NCI-H526 treated with DMSO at 0.1 percent for 48 hours (cell line): Measurements from ENCODE around the gene PLPP7.
"Not testable (repeated sequence)": the region's sequence is repeated elsewhere in the genome, so short reads cannot be mapped to it uniquely, and the experiment has no call there.

Experiments used
- DNase-seq: peaks from one replicate; lab custom pipeline; 2025; lab: John Stamatoyannopoulos, UW

Gene PLPP7

GRCh38 chr9:131289301-131290035, at the start of gene PLPP7:
TSS of gene PLPP7 (plus strand) at chr9:131289723. CDS start at chr9:131289998, 275 bp downstream.
- DNase-seq, result no peak

DNA sequence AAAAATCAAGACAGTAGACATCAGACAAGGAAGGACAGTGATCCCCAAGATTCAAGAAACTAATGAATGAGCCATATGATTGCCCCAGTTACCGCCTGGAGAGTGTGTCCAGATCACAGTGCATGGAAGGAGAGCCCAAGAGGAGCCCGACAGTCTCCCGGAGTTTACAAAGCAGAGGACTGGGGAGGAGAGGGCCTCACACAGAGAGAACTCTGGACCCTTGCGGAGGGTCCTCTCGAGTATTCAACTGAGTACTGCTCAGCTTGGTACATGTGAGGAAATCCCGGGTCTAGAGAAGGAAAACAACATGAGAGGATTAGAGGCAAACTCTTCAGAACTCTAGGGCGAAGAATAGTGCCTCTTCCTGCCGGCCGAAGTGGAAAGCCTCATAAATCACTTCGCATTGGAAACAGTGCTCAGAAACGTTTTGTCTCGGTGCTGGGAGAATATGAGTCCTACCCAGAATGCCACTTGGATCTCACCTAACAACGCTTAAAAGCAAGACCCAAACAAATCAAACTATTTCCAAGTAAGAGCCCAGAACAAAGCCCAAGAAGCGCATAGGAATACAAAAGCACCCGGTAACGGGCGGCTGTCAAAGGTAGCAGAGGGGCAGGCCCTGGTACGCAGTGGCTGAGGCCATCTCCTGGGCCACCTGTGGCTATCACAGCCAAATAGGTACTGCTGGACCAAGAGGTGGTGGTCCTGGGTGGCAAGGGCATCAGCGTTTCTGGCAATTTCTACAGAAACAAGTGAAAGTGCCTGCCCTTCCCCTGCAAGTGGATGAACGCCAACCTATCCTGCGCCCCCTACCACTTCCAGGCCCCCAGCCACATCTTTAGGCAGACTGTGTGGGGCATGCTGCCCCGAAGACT, 49.2 kb upstream of the PLPP7 start:
- DNase-seq, result no peak

GRCh38 chr9:131244331-131244730, 45.2 kb upstream of the PLPP7 start:
- not testable (repeated sequence) for DNase-seq

DNA sequence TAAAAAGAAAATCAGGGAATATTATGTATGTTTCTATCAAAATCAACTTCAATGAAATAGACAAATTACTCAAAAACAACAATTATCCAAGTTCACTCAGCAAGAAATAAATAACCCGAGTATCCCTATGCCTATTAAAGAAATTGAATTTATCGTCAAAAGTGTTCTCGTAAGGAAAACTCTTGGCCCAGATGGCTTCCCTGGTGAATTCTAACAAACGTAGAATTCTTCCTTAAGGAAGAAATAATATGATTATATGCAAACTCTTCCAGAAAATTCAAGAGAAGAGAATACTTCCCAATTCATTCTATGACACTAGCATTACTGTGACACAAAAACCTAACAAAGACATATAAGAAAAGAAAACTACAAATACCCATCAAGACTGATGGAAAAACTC, 42.9 kb upstream of the PLPP7 start:
- no peak for DNase-seq

GRCh38 chr9:131252120-131252519, 37.4 kb upstream of the PLPP7 start:
- DNase-seq, result no peak

DNA sequence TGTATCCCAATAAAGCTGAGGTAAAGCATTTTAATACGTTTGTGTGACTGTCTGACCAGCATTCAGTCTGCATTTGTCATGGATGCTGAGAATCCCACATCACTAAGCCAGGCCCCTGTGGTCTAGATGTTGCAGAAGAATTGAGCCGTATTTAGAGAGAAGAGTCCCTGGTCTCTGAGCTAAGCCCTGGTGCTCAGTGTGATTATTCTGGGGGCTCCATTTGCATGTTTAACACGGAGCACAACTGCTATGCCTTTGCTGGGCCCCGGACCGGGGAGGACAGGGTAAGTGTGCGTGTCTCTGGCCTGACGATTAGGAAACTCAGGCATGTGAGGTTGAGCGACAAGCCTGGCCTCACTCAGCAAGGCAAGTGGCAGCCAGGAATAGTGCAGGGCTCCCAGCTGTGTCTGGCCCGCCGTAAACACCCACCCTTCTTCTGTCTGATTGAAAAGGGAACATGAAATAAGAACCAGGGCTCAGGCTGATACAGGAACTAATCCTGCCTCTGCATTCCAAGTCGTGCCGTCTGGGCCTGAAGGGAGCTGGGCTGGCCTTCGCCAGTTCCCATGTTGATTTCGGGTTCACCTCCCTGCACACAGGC, 35.5 kb upstream of the PLPP7 start:
- no peak for DNase-seq

DNA sequence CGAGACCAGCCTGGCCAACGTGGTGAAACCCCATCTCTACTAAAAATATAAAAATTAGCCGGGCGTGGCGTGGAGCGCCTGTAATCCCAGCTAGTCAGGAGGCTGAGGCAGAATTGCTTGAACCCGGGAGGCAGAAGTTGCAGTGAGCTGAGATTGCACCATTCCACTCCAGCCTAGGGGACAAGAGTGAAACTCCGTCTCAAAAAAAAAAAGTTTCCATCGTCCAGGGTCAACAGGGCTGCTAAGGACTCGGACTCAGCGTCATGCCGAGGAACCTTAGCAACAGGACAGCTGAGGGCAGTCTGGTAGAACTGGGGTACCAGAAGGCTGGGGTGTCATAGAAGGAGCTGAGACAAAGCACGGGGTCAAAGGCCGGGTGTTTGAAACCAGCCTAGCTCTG, 34.9 kb upstream of the PLPP7 start:
- DNase-seq, result no peak

- no peak for DNase-seq
Observed at GRCh38 chr9:131255676-131256197, 33.8 kb upstream of the PLPP7 start.

DNA sequence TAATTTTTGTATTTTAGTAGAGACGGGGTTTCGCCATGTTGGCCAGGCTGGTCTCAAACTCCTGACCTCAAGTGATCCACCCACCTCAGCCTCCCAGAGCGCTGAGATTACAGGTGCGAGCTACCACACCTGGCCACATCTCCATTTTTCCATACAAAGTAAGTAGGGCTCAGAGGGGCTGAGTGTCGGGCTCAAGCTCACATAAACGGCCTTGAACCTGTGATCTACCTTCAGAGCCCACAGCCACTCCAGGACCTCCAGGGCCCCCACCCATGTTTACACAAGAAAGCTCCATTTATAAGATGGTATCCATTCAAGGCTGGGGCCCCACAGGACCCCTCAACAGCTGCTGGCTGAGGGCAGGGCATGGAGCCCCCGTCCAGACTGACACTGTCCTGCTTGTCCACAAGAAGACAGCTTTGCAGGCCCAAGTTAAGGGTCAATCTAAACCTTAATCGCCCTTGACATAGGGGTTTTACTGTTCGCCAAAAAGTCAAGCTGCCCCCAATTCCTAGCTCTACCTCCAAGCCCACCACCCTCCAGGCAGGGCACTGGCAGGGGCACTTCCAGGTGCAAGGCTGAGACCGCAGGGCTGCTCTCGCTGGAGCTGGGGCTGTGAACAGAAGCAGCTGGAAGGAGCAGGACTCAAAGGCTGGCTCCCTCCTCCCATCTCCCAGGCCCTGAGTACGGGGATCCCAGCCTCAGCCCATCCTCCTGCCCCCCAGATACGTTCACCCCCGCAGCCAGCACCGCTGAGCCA, 32.1 kb upstream of the PLPP7 start:
- DNase-seq, result no peak

- DNase-seq, result no peak
Observed at GRCh38 chr9:131258186-131258585, 31.3 kb upstream of the PLPP7 start.

GRCh38 chr9:131258698-131259431, 30.7 kb upstream of the PLPP7 start:
- no peak for DNase-seq

DNA sequence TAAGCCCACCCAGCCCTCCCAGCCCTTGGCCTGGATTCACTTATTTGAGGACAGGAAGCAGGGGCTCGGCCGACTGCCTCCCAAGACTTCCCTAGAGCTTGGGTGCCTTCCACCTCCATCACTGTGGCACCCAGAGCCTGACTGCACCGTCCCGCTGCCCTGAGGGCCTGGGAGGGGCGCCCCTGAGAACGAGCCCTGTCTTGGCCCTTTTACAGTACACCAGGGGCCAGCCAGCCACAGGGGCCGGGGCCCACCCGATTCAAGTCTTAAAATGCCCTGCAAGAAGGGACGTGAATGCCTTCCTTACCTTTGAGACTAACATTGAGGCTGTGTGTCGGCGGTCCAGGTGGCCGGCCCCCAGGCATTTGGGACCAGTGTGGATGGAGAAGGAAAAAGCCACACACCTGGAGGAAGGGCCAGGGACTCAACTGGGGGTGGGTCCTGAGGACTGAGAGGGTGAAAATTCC, 30.1 kb upstream of the PLPP7 start:
- no peak for DNase-seq

GRCh38 chr9:131259916-131260597, 29.5 kb upstream of the PLPP7 start:
- no peak for DNase-seq

GRCh38 chr9:131260751-131261452, 28.6 kb upstream of the PLPP7 start:
- DNase-seq, result no peak

GRCh38 chr9:131262327-131263032, 27.0 kb upstream of the PLPP7 start:
- no peak for DNase-seq

DNA sequence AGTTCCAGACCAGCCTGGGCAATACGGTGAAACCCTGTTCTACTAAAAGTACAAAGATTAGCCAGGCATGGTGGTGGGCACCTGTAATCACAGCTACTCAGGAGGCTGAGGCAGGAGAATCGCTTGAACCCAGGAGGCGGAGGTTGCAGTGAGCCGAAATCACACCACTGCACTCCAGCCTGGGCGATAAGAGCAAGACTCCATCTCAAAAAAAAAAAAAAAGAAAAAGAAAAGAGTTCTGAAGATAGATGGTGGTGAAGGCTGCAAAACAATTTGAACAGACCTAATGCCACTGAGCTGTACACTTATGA, 26.5 kb upstream of the PLPP7 start:
- not testable (repeated sequence) for DNase-seq

DNA sequence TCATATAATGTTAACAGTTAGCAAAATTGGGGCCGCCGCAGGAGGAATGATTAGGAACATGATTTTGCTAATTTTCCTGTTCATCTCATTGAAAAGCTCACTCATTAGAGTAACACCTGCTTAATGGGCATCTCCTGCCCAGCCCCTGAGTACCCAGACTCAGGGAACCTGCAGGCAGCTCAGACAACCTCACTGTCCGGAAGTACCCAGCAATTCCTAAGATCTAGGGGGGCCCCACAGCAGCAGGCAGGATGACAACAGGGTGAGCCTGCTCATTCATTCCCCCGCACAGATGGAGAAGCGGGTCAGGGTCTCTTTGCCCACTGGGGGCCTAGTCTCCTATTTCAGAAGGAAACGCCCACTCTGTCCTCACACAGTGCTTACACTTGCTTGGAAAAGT, 25.8 kb upstream of the PLPP7 start:
- DNase-seq, result no peak

- no peak for DNase-seq
Observed at GRCh38 chr9:131264231-131264630, 25.3 kb upstream of the PLPP7 start.
